Mesendoderm (in vitro differentiated cells): Measurements from ENCODE around the gene LRP2BP.
A peak's percentile ranks its signal among the peaks of the same experiment; 100 is the strongest.

Experiments used
- DNase-seq: peaks from one replicate; pipeline ENCODE4 v3.0.0; 2013
- H2AK5ac ChIP-seq: 2 replicates; pipeline ENCODE4 v1.6.1; 2013; ENCODE audit warnings: low read length, inconsistent platforms
- H2BK120ac ChIP-seq: 2 replicates; pipeline ENCODE4 v1.6.1; 2013; ENCODE audit warnings: low read depth, mild to moderate bottlenecking, low read length, moderate library complexity, mixed read lengths
- H2BK15ac ChIP-seq: replicated peaks from 2 replicates; pipeline ENCODE4 v1.6.1; 2013; ENCODE audit warnings: low read depth, mild to moderate bottlenecking, moderate library complexity
- H2BK5ac ChIP-seq: 2 replicates; pipeline ENCODE4 v1.6.1; 2013; ENCODE audit warnings: low read length, inconsistent platforms
- H3K18ac ChIP-seq: 2 replicates; pipeline ENCODE4 v1.6.1; 2013; ENCODE audit warnings: mild to moderate bottlenecking, low read length, mixed read lengths
- H3K23ac ChIP-seq: one replicate; pipeline ENCODE4 v1.6.1; 2013; ENCODE audit warnings: low read length
- H3K27ac ChIP-seq: 2 replicates; pipeline ENCODE4 v1.5.1; 2013; ENCODE audit warnings: low read depth, mild to moderate bottlenecking, inconsistent platforms, low read length, moderate library complexity
- H3K27me3 ChIP-seq: 2 replicates; pipeline ENCODE4 v1.6.1; 2013; ENCODE audit warnings: low read length, control low read depth, mild to moderate bottlenecking, inconsistent platforms; ENCODE audit not compliant: insufficient read depth, poor library complexity
- H3K36me3 ChIP-seq: 2 replicates; pipeline ENCODE4 v1.6.1; 2013; ENCODE audit warnings: low read length, inconsistent platforms; ENCODE audit not compliant: control insufficient read depth, insufficient read depth
- H3K4ac ChIP-seq: one replicate; pipeline ENCODE4 v1.6.1; 2013; ENCODE audit warnings: low read depth, mild to moderate bottlenecking, low read length, moderate library complexity
- H3K4me1 ChIP-seq: 2 replicates; pipeline ENCODE4 v1.6.1; 2013; ENCODE audit warnings: low read depth, low read length, inconsistent platforms; ENCODE audit not compliant: control insufficient read depth
- H3K4me2 ChIP-seq: 2 replicates; pipeline ENCODE4 v1.6.1; 2013; ENCODE audit warnings: low read length
- H3K4me3 ChIP-seq: 2 replicates; pipeline ENCODE4 v1.5.1; 2013; ENCODE audit warnings: mild to moderate bottlenecking, low read length
- H3K56ac ChIP-seq: one replicate; pipeline ENCODE4 v1.6.1; 2013; ENCODE audit warnings: low read length
- H3K79me1 ChIP-seq: 2 replicates; pipeline ENCODE4 v1.6.1; 2013; ENCODE audit warnings: low read length, inconsistent platforms
- H3K79me2 ChIP-seq: 2 replicates; pipeline ENCODE4 v1.6.1; 2013; ENCODE audit warnings: mild to moderate bottlenecking, low read length; ENCODE audit not compliant: control insufficient read depth, insufficient read depth
- H3K9ac ChIP-seq: 2 replicates; pipeline ENCODE4 v1.6.1; 2013; ENCODE audit warnings: low read length, inconsistent platforms
- H4K5ac ChIP-seq: one replicate; pipeline ENCODE4 v1.6.1; 2013; ENCODE audit warnings: low read length
- H4K8ac ChIP-seq: one replicate; pipeline ENCODE4 v1.6.1; 2013; ENCODE audit warnings: low read depth, mild to moderate bottlenecking, control low read depth, low read length, moderate library complexity
- WGBS: extraction: QIAGEN DNeasy Blood & Tissue Kit; methylation state at CpG from one replicate; pipeline ENCODE4 v1.1.7; 2013; ENCODE audit warnings: low lambda C conversion rate, missing lambda C conversion rate; ENCODE audit not compliant: insufficient coverage; ENCODE audit errors: extremely low coverage; 5-methylcytosine and 5-hydroxymethylcytosine counted together

Gene LRP2BP

DNA sequence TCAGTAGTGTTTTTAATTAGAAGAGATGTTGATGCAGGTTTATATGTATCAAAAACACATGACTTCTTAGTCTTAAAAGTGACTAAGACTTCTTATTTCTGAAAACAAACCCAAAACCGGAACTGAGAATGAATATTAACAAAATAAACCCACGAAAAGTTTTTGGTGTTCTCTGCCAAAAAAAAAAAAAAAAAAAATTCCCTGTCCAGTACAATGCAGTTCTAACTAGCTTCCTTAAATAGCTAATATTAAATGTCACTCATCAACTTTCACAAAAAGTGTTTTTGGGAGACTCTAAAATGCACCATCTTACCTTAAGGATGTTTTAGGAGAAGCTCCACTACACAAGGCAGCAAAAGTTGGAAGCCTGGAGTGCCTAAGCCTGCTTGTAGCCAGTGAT lies 2.9 kb upstream of the LRP2BP start:
- H3K79me1 ChIP-seq = no peaks in the 10 kb centered on the region
- H3K23ac ChIP-seq = no peak overlapping the region
- no peak overlapping the region for H2BK5ac ChIP-seq
- no peaks in the 10 kb centered on the region for H3K36me3 ChIP-seq
- DNase-seq = no peak
- H3K27ac ChIP-seq = no peak overlapping the region
- H2BK15ac ChIP-seq = no peak overlapping the region
- no peak overlapping the region for H3K4me2 ChIP-seq
- H3K9ac ChIP-seq = no peak overlapping the region
- H3K27me3 ChIP-seq = no peaks in the 10 kb centered on the region
- H3K79me2 ChIP-seq = no peaks in the 10 kb centered on the region
- H4K8ac ChIP-seq = no peak overlapping the region
- no peaks in the 10 kb centered on the region for H3K4me1 ChIP-seq
- no peak overlapping the region for H2AK5ac ChIP-seq
- H2BK120ac ChIP-seq = no peak overlapping the region
- no peak overlapping the region for H3K4me3 ChIP-seq
- no CpG with 5 or more reads among the region's 2 CpGs for WGBS
- no peak overlapping the region for H3K4ac ChIP-seq
- no peak overlapping the region for H3K18ac ChIP-seq
- H4K5ac ChIP-seq = no peak overlapping the region
- H3K56ac ChIP-seq = no peak overlapping the region

GRCh38 chr4:185396724-185397385 lies 1.1 kb upstream of the LRP2BP start, which contains the start of gene ANKRD37:
ANKRD37 (plus strand) TSS chr4:185396841; CDS start chr4:185396924, 83 bp downstream.
- Histone ChIP-seq H3K27me3 (no peaks in the 10 kb centered on the region), H3K79me2 (no peaks in the 10 kb centered on the region), H2BK5ac (no peak within 1 kb of the TSS), H3K23ac (no peak within 1 kb of the TSS), H3K27ac (no peak within 1 kb of the TSS), H2BK120ac (no peak within 1 kb of the TSS), H4K5ac (no peak within 1 kb of the TSS), H2AK5ac (no peak within 1 kb of the TSS), H3K4ac (no peak within 1 kb of the TSS), H3K56ac (peak within 1 kb of the TSS; percentile 77), H3K36me3 (no peaks in the 10 kb centered on the region), H3K9ac (peak within 1 kb of the TSS; percentile 75), H3K4me2 (peak within 1 kb of the TSS; percentile 89), H3K79me1 (no peaks in the 10 kb centered on the region), H3K18ac (peak within 1 kb of the TSS; percentile 64), H2BK15ac (no peak within 1 kb of the TSS), H4K8ac (no peak within 1 kb of the TSS), H3K4me1 (no peaks in the 10 kb centered on the region), H3K4me3 (peak within 1 kb of the TSS; percentile 48)
- no CpG with 5 or more reads among the region's 38 CpGs for WGBS
- DNase-seq = peak; percentile 76

GRCh38 chr4:185395956-185396723 lies 416 bp upstream of the LRP2BP start:
- Histone ChIP-seq H3K79me1 (no peaks in the 10 kb centered on the region), H3K4me1 (no peaks in the 10 kb centered on the region), H3K4ac (no peak overlapping the region), H3K18ac (peak overlapping the region; percentile 64), H3K9ac (peak overlapping the region; percentile 75), H2BK5ac (no peak overlapping the region), H3K79me2 (no peaks in the 10 kb centered on the region), H4K8ac (no peak overlapping the region), H3K4me3 (peak overlapping the region; percentile 33), H4K5ac (no peak overlapping the region), H3K36me3 (no peaks in the 10 kb centered on the region), H3K56ac (peak overlapping the region; percentile 77), H3K27ac (no peak overlapping the region), H2BK120ac (no peak overlapping the region), H3K4me2 (peak overlapping the region; percentile 89), H3K23ac (no peak overlapping the region), H3K27me3 (no peaks in the 10 kb centered on the region), H2BK15ac (no peak overlapping the region), H2AK5ac (no peak overlapping the region)
- WGBS = no CpG with 5 or more reads among the region's 98 CpGs
- peak; percentile 97 for DNase-seq

DNA sequence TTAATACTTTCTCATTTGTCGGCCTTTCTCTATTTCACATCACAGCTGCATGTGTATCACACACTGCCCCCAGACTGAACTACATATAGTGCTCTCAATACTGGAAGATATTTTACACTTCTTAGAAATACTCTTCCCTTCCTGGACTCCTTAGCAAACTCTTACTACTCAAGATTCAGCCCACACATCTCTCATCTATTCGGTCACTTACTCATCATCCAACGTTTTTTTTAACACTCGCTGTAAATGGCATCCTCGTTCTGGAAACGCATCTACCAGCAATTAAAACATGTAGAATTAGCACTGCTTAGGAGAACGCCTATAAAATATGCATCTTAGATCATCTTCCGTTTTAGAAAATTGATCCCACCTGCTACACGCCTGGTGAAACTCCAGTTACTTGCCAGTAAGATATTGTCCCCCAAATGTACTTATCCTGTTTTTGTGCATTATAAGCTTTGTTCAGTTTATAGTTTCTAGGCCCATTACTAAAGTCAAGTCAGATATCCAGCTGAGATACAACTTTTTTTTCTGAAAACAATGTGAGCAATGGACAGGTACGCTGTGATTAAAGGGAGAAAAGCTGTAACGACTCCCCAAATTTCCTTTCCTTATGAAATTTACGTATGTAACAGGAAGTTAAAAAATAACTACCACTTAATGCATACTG lies 1.0 kb downstream of the LRP2BP start:
- DNase-seq = no peak
- H2BK120ac ChIP-seq = no peak overlapping the region
- H3K27ac ChIP-seq = no peak overlapping the region
- no peaks in the 10 kb centered on the region for H3K79me2 ChIP-seq
- no peak overlapping the region for H3K4me2 ChIP-seq
- H3K4ac ChIP-seq = no peak overlapping the region
- WGBS = 100% methylated on average over 5 of the region's 12 CpGs
- no peaks in the 10 kb centered on the region for H3K79me1 ChIP-seq
- H3K4me3 ChIP-seq = no peak overlapping the region
- H2AK5ac ChIP-seq = no peak overlapping the region
- H2BK15ac ChIP-seq = no peak overlapping the region
- H3K23ac ChIP-seq = no peak overlapping the region
- H3K56ac ChIP-seq = no peak overlapping the region
- H3K18ac ChIP-seq = no peak overlapping the region
- no peaks in the 10 kb centered on the region for H3K27me3 ChIP-seq
- no peak overlapping the region for H4K5ac ChIP-seq
- no peak overlapping the region for H2BK5ac ChIP-seq
- no peaks in the 10 kb centered on the region for H3K36me3 ChIP-seq
- H3K9ac ChIP-seq = no peak overlapping the region
- H3K4me1 ChIP-seq = no peaks in the 10 kb centered on the region
- H4K8ac ChIP-seq = no peak overlapping the region

DNA sequence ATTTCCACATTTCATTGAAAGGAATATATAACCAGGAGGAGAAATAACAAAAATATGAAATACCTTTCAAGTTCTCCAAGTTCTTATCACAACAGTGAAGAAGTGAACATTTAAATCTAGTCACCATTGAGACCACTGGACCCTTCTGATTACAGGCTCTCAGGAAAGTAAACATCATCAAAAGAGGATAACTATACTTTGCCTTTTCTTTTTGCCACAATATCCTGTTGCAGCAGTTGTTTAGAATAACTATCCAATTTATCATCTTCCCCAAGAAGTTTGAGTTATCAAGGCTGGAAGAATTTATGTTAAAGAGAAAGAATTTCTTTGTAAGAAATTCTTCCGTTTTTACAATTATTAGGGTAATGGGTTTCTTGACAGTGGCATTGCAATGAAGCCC lies 3.6 kb downstream of the LRP2BP start:
- Histone ChIP-seq H4K5ac (no peak overlapping the region), H3K79me1 (no peaks in the 10 kb centered on the region), H3K4me3 (no peak overlapping the region), H2BK120ac (no peak overlapping the region), H3K23ac (no peak overlapping the region), H3K9ac (no peak overlapping the region), H4K8ac (no peak overlapping the region), H3K27me3 (no peaks in the 10 kb centered on the region), H3K79me2 (no peaks in the 10 kb centered on the region), H3K56ac (no peak overlapping the region), H2AK5ac (no peak overlapping the region), H3K4ac (no peak overlapping the region), H3K18ac (no peak overlapping the region), H3K36me3 (no peaks in the 10 kb centered on the region), H2BK15ac (no peak overlapping the region), H3K4me1 (no peaks in the 10 kb centered on the region), H3K27ac (no peak overlapping the region), H3K4me2 (no peak overlapping the region), H2BK5ac (no peak overlapping the region)
- DNase-seq = no peak
- WGBS = no CpG with 5 or more reads among the region's 1 CpG
